ENCODE data around the gene COBLL1.

The COBLL1 gene

DNA sequence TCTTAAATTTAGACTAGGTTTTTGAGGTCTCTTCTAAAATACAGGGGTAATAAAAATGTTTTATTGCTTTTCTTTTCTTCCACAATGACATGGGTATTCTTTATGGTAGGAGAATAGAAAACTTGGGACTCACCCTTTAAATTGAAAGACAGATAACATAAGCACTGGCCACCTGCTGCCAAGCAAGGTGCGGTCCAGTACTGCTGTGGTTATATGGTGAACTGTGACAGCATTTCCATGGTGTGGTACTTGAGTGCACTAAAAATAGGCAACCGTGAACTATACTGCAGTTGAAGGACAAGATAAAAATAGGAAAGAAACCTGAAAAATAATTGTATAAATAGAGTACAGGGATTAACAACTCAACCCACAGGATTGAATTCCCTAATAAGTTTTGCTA lies 165.9 kb downstream of the COBLL1 start:
- no peak for DNase-seq

DNA sequence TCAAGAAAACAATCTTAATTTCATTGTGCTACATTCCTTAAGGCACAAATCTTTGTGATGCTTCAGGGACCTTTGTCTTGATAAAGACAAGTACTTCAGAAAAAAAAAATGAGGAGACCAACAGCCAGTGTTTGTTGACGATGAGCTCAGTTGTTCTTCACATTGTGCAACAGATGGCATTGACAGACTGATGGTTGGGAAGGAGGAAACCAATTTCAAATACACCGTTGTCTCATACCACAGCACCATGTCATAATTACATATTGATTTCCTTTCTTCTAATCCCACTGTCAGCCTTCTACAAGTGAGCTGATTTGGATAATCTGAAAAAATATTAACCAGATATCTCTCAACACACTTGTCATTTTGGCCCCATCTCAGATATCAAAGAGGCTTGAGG lies 166.6 kb downstream of the COBLL1 start:
- no peak for DNase-seq

DNA sequence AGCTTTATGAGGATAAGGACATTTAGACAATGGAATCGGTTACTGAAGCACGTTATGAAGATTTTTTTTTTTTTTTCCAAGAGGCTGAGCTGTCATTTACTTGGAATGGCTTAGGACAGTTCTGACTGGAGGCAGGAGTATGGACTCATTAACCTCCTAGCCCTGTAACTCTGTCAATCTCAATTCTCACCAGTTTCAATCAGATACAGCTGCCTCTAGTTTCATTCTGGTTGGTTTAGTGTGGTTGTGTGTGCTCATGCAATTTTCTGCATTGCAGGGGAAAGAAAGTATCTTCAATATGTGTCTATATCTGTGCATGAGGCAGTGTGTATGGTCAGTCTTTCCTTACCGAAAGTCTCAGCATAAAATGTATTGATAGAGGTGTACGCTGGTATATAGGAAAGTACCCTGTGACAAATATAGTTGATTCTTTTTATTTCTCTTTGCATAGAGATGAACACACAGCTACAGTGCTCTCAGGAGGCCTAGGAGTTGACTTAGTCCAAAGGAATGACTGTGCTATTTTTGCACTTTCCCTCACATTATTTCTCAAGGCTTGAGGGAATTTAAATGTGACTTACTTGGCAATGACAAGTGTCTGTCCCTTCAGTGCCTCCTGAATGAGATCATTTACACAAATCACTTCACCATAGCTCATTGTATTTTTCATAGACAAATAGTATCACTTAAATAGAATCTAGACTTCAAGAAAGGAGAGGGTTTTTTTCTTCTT lies 169.8 kb downstream of the COBLL1 start:
- no peak for DNase-seq

DNA sequence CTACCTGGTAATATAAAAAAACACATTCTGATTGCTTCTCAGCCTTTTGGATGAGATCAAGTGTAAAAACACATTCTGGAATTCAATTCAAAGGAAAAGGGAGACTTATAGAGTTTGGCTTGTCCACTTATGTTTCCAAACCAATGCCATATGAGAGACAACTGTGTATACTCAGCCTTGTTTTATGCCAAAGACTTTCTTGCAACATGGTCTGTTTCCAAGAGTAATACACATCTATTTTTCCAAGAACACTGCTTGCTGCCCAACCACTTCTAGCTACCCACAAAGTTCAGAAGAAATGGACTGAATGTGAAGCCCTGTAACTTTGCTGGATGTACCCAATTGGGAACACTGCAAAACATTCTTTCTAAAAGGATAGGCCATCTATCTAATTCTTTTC lies 172.3 kb downstream of the COBLL1 start:
- DNase-seq: no peak

DNA sequence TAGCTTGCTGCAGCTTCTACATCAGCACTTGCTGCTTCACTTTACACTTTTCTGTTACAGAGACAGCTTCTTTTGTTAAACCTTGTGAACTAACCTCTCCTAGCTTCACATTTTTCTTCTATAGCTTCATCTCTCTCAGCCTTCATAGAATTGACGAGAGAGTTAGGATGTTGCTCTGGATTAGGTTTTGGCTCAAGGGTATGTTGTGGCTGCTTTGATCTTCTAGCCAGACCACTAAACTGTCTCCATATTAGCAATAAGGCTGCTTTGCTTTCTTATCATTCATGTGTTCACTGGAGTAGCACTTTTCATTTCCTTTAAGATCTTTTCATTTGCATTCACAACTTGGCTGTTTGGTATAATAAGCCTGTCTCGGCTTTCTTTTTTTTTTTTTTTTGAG lies 174.1 kb downstream of the COBLL1 start:
- DNase-seq: no peak

DNA sequence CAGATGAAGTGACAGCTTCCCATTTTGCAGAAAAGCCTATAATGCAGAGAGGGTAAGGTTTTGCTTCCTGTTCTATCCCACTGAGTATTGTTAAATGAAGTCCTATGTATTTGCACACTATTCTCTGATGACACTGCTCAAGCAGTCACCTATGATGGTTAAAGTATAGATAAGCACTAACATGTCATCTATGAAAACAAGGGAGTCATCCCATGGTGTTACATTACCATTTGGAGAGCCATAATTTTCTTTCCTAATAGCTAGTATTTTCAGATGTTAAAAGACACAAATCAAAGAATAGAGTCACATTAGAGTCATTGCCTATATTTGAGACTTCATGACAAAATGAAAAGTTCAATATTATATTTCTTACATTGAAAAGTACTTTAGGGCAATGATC lies 177.6 kb downstream of the COBLL1 start:
- no peak for DNase-seq

DNA sequence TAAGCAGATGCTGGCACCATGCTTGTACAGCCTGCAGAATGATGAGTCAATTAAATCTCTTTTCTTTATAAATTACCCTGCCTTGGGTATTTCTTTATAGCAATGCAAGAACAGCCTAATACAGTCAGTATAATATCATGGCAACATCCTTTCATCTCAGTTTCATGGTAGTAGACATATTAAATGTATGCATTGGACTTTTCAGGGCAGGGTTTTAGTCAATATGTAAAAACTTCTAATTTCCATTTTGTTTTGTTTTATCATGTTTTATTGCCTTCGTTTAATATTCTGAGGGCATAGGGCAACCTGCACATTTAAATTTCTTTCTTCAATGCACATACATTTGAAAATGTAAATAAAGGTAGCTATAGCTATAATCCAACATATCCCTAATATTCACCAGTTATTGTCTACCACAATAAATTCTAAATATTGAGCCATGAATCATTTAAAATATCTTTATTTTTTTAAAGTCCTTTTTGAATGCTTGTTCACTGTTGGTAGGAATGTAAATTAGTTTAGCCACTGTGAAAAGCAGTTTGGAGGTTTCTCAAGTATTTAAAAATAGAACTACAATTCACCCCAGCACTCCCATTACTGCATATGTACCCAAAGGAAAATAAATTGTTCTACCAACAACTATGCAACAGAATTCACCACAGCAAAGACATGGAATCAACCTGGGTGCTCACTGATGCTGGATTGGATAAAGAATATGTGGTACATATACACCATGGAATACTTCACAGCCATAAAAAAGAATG lies 178.6 kb downstream of the COBLL1 start:
- no peak for DNase-seq

DNA sequence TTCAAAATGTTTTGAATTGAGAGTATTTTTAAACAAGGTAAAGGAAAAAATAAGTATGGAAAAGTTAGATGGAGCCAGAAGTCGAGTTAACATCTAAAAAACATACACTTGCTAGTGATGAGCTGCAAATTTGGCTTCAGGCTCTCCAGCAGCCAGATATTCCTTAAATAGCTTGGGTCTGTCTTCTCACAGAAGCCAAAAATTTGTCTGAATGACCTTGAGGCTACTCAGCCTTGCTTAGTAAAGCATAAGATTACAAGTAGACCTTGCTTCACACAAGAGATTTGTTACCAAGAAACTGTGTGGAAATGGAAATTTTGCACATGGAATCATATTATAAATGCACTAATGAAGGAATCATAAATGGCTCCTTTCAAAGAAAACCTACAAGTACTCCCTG lies 179.6 kb downstream of the COBLL1 start:
- no peak for DNase-seq

DNA sequence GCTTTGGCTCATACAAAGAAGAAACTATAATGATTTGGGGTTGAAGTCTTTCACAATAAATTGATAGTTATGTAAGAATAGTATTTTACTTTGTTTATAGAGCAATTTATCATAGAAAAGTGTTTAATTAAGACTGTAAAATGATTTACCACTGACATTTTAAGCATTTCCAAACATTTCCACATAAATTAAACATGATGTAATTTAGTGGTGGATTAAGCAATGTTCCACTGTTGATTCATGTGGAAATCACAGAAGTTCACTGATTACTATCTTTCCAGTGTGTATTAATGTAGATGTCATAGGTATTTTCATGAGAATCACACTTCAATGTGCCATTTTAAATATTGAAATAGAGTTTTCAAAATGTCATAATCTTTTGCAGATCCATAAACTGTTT lies 180.3 kb downstream of the COBLL1 start:
- DNase-seq: no peak

DNA sequence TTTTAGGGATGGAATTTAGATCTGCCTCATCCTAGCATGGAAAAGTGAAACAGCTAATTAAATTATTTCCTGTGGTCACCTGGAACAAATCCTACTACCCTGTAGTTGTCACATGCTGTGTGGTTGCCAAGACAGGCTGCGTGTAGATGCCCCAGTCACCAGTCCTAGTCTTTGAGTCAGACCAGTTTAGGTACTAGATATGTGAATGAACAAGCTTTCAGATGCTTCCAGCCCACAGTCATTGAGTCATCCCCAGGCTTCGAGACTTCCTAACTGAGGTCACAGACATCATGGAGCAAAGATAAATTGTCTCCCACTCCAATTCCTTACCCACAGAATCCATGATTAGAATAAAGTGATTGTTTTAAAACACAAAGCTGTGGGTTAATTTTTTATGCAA lies 184.5 kb downstream of the COBLL1 start:
- no peak for DNase-seq

DNA sequence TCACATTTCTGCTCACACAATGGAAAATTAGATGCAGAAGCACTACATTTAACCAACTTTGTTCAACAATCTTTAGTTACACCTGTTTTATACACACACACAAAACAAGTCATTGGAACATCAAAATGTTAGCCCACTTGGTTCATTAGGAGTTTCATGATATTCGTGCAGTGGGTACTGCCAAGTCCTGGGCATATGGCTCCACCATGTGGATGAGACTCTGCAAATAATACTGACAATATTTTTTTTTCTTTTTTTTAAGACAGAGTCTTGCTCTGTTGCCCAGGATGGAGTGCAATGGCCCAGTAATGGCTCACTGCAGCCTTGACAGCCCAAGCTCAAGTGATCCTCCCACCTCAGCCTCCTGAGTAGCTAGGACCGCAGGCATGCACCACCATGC lies 185.9 kb downstream of the COBLL1 start:
- no peak for DNase-seq

DNA sequence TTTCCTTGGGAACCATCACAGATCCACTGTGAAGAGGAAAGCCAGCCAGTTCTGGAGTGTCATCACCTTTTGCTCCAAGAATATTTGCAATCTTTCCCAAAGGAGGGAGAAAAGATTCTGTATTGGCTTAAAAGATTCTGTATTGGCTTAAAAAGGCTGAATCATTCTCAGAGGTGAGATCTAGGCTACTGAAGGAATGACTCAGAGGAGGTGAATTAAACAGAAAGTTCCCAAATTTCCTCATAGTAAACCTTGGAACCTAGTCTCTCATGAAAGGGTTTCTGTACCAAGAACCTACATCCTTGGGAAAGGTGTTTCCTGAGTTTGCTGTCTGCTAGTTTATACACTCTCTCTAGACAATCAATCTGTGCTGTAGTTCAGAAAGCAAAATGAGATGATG lies 186.3 kb downstream of the COBLL1 start:
- no peak for DNase-seq

DNA sequence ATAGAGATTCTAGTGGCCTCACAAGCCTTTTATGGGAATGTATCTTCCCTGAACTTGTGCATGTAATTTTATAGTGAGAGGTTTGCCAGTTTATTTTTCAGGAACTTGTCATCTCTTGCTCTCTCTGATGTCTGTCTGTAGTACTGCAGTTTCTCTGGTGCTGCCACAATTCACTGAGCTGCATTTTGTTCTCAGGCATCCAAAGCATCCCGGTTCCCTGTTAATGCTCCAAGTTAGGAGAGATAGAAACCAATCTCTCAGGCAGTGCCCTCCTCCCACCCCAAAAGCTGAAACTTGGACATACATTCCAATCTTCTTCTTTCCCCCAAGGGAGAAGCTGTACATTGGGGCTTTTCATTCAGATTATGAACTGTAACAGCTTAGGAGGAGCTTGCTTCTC lies 190.3 kb downstream of the COBLL1 start:
- no peak for DNase-seq

DNA sequence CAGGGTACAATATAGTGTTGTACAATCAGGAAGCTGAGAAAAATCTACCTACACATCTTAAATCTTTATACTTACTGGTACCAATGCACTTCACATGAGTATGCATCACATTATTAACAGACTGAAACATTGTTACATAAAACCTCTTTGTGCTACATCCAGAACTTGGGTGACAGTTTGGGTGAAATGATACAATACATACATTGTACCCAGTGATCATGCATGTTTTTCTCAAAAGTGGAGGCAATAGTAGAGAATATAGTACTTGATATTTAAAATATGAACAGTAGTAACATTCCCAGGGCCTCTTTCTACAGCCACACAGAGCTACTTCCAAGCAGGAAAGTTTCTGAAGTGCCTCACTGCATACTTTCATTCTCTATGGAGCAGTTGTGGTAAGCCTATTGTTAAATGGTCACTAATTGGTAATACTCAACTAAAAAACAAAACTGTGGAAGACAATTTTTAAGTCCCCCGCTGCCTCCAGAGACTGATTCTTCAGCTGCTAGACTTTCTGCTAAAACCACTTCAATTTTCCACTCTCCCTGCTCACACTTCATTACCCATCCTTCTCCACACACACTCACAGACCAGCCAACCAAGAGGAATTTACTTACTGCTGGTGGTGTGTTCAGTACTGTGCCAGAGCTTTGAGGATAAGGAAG lies 197.5 kb downstream of the COBLL1 start:
- DNase-seq: no peak

DNA sequence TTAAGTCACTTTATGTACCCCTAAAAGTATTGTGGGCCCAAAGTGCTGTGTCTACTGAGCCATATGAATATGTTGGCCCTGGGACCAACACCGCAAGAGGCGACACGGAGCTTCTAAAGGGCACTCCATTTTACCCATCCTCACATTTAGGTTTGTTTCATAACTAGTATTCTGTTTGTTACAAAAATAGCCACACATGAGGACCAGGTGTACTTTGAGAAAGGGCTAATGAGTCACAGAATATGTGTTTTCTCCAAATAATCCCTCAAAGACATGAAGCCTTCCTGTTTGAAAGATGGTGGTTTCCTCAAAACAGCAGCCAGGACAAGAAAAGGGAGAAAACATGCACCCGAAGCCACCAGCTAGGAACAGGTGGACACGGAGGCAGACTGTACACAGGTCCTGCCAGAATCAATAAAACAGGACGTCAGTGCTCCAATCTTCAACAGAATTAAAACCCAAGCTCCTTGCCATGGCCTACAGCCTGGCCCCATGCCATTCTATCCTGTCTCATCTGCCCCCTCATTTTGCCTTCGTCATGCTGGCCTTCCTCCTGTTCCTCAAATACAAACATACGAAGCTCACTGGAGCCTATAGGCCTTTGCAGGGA lies 198.6 kb downstream of the COBLL1 start:
- no peak for DNase-seq

DNA sequence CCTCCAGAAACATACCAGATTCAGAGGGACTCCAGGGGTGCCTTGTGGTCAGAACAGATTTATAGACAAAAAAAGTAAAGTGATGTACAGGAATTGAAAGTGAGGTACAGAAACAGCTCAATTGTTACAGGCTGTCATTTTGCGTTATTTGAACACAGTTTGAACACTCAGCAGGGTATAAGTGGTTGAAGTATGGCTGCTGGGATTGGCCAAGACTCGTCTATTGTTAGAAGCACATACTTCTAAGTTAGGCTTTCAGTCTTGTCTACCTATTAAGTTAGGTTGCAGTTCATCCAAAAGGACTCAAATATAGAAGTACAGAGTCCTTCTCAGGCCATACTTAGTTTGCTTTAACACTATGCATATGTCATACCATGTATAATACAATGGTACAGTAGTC lies 199.4 kb downstream of the COBLL1 start:
- no peak for DNase-seq

Measured in femur (tissue), 1 donor.